Measurements from ENCODE around the gene ZNF837. TPM values are rescaled to one million over a fixed set of nuclear protein-coding genes. Genes with fewer than 3 reads are reported as not detected.
A peak's percentile ranks its signal among the peaks of the same experiment; 100 is the strongest.
"Not testable (repeated sequence)": the region's sequence is repeated elsewhere in the genome, so short reads cannot be mapped to it uniquely, and the experiment has no call there.

Gene ZNF837
- total RNA-seq, 6 donors from 2014 or later = 1.8 to 9.4 (median 3.7) TPM

DNA sequence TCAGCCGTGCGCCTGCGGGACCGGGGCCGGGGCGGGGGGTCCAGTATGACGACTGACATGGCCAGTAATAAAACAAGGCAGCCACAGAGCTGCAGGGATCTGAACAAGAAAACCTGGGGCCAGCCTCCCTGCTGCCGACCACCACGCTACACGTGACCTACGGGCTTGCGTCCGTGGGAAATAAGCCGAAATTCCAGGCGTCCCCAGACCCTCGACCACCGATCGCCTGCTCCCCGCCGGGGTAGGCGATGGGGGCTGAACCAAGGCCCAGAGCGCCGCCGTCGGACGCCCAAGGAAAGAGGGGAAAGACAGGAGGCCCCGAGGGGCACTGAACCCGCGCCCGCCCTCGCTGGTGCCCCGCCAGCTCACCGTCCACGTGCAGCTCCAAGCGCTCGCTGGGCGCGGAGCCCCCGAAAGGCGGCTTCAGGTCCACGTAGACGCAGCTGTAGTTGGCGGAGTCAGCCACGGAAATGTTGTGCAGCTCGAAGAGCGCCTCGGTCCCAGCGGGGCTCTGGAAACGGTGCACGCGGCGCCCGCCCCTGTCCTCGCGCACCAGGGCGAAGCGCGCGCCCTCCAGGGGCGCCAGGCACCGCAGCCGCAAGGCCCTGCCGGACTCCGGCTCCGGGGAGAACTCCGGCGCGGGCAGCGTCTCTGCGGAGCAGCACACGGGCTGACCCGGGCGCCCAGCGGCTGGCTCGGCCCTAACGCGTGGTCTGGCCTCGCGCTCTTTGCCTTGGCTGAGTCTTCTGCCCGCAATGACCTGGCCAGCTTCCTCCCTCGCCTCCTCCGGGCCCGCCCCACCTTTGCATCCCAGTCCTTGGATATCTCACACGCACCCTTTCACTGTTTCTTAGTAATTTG lies 30.6 kb downstream of the ZNF837 start:
- peaks cover 10 to 32% (median 19%) of the 10 kb centered on the region in 4 donors for H3K4me1 ChIP-seq
- no peak for ATAC-seq (ENCODE audit: low FRiP score in 2 of 2)
- peaks cover 0 to 11% (median 0%) of the 10 kb centered on the region in 4 donors for H3K36me3 ChIP-seq
- WGBS, 2 donors = 57 to 65% methylated on average over 34 to 54 of the region's 84 CpGs
- peak in 1 of 2 donors; percentile 85 for DNase-seq
- peaks cover 0 to 15% (median 2%) of the 10 kb centered on the region in 4 donors for H3K27me3 ChIP-seq
- no peaks in the 10 kb centered on the region for H3K9me3 ChIP-seq
- H3K4me3 ChIP-seq = peak overlapping the region in 2 of 4 donors; percentile 9 to 26
- no peak for TF ChIP-seq EP300 (IDR thresholded peaks at IDR 0.05)
- TF ChIP-seq, protein P1, sequence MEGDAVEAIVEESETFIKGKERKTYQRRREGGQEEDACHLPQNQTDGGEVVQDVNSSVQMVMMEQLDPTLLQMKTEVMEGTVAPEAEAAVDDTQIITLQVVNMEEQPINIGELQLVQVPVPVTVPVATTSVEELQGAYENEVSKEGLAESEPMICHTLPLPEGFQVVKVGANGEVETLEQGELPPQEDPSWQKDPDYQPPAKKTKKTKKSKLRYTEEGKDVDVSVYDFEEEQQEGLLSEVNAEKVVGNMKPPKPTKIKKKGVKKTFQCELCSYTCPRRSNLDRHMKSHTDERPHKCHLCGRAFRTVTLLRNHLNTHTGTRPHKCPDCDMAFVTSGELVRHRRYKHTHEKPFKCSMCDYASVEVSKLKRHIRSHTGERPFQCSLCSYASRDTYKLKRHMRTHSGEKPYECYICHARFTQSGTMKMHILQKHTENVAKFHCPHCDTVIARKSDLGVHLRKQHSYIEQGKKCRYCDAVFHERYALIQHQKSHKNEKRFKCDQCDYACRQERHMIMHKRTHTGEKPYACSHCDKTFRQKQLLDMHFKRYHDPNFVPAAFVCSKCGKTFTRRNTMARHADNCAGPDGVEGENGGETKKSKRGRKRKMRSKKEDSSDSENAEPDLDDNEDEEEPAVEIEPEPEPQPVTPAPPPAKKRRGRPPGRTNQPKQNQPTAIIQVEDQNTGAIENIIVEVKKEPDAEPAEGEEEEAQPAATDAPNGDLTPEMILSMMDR (IDR thresholded peaks at IDR 0.05) = no peak
- no peak for TF ChIP-seq POLR2AphosphoS5 (IDR thresholded peaks at IDR 0.05)
- no peak for TF ChIP-seq POLR2A (IDR thresholded peaks at IDR 0.05)
- H3K27ac ChIP-seq = no peak overlapping the region

DNA sequence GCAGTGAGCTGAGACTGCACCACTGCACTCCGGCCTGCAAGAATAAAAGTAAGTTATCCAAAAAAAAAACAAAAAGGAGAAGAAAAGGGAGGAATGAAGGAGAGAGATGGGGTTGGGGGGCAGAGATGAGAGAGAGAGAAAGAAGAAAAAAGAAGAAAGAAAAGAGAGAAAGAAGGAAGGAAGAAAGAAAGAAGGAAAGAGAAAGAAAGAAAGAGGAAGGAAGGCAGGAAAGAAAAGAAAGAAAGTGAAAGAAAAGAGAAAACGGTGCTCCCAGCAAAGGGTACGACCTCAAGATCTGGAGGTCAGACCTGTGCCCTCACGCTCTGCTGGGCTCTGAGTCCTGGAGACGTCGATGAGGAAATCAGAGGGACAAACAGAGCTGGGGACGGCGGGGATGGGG lies 31.2 kb downstream of the ZNF837 start:
- H3K4me3 ChIP-seq = no peak overlapping the region
- H3K27me3 ChIP-seq = peaks cover 0 to 15% (median 2%) of the 10 kb centered on the region in 4 donors
- no peak for DNase-seq
- TF ChIP-seq POLR2AphosphoS5 (IDR thresholded peaks at IDR 0.05) (no peak), EP300 (IDR thresholded peaks at IDR 0.05) (no peak), POLR2A (IDR thresholded peaks at IDR 0.05) (no peak)
- TF ChIP-seq, protein P1 (IDR thresholded peaks at IDR 0.05) = no peak
- ATAC-seq (ENCODE audit: low FRiP score in 2 of 2) = no peak
- H3K36me3 ChIP-seq = peaks cover 0 to 11% (median 0%) of the 10 kb centered on the region in 4 donors
- H3K27ac ChIP-seq = no peak overlapping the region
- 51 to 56% methylated on average over 8 of the region's 8 CpGs for WGBS, 2 donors
- H3K4me1 ChIP-seq = peaks cover 10 to 32% (median 19%) of the 10 kb centered on the region in 4 donors
- H3K9me3 ChIP-seq = no peaks in the 10 kb centered on the region

DNA sequence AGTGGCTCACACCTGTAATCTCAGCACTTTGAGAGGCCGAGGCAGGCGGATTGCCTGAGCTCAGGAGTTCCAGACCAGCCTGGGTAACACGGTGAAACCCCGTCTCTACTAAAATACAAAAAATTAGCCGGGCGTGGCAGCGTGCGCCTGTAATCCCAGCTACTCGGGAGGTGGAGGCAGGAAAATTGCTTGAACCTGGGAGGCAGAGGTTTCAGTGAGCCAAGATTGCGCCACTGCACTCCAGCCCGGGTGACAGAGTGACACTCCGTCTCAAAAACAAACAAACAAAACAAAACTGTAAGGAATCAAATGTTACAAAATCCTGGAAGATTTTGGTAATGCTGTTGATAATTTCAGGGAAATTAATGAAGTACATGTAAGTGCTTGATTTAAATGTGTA lies 32.8 kb downstream of the ZNF837 start:
- peaks cover 0 to 11% (median 0%) of the 10 kb centered on the region in 4 donors for H3K36me3 ChIP-seq
- H3K27me3 ChIP-seq = peaks cover 0 to 15% (median 2%) of the 10 kb centered on the region in 4 donors
- 17 to 20% methylated on average over 12 of the region's 12 CpGs for WGBS, 2 donors
- H3K9me3 ChIP-seq; DNase-seq; ATAC-seq (ENCODE audit: low FRiP score in 2 of 2): not testable (repeated sequence)
- peak overlapping the region; percentile 50 to 79 (median 70) for H3K4me3 ChIP-seq
- peak overlapping the region in 2 of 4 donors; percentile 62 to 85 for H3K27ac ChIP-seq
- peaks cover 10 to 32% (median 19%) of the 10 kb centered on the region in 4 donors for H3K4me1 ChIP-seq

DNA sequence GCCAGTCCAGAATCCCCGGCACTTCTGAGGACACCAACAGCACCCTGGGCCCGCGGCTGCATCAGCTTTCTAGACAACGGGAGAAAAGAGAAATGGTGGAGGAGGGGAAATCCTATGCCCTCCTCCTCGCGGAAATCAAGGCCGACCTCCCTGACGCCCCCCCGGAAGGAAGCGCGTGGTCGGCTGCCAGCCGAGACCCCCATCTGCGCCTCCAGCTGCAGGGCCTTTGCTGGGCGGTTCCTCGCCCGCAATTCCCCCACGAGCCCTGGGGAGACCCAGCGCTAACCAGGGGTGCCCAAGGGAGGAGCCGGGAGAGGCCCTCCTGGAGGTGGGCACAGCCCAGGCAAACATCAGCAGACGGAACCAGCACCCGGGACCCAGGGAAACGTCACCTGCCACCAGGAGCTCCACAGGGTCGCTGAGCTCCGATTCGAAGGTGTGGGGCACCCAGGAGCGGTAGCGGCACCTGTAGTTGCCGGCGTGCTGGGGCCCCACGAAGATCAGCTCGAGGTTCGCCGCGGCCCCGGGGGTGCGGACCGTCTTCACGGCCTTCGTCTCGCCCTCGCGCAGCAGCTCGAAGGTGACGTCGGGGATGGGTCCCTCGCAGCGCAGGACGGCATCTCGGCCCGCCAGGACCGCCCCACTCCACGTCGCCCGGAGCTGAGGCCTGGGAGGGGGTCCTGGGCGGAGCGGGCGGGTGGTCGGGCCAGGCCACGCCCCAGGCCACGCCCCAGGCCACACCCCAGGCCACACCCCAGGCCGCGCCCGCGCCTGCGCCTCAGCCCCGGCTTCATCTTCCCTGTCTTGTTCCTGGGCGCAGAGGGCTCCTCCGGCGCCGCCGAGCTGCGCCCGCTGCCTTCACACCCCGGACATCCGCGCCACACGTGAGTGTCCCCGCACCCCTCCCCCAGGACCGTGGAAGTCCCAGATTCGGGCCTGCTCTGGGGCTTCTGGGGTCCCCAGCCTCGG lies 33.6 kb downstream of the ZNF837 start:
- ATAC-seq (ENCODE audit: low FRiP score in 2 of 2) (peak; percentile 92 to 93), DNase-seq (peak; percentile 56 to 93)
- peaks cover 10 to 32% (median 19%) of the 10 kb centered on the region in 4 donors for H3K4me1 ChIP-seq
- 2 to 5% methylated on average over 11 to 43 of the region's 82 CpGs for WGBS, 2 donors
- H3K36me3 ChIP-seq = peaks cover 0 to 11% (median 0%) of the 10 kb centered on the region in 4 donors
- peak overlapping the region; percentile 62 to 88 (median 74) for H3K27ac ChIP-seq
- H3K9me3 ChIP-seq = no peaks in the 10 kb centered on the region
- H3K4me3 ChIP-seq = peak overlapping the region; percentile 50 to 79 (median 70)
- no peak for TF ChIP-seq EP300 (IDR thresholded peaks at IDR 0.05)
- TF ChIP-seq, protein P1 (IDR thresholded peaks at IDR 0.05) = no peak
- peak; percentile 43 to 45 for TF ChIP-seq POLR2AphosphoS5 (IDR thresholded peaks at IDR 0.05)
- TF ChIP-seq POLR2A (IDR thresholded peaks at IDR 0.05) = peak in 2 of 4 donors; percentile 43 to 57
- peaks cover 0 to 15% (median 2%) of the 10 kb centered on the region in 4 donors for H3K27me3 ChIP-seq

All from upper lobe of left lung (tissue), 6 donors.